GM12878 (cell line): Measurements from ENCODE around the gene TIMM10B. TPM values are rescaled to one million over a fixed set of nuclear protein-coding genes. Genes with fewer than 3 reads are reported as not detected.

ENCODE experiments used
- ATAC-seq: fragments of 200-7000 bp; cut with Tn5 transposase; 3 replicates; pipeline ENCODE4 v1.9.1; 2020; ENCODE audit warnings: mild to moderate bottlenecking, moderate library complexity
- BruUV-seq: library from RNA; stranded (reverse); fragments of 400-500 nt; replicated peaks from 2 replicates; lab custom pipeline; 2021; lab: Mats Ljungman, UMichigan
- CTCF ChIA-PET: fragments of 300-600 bp; sonication (Branson Sonifier 250); formaldehyde crosslinking; extraction: SDS; loops from one replicate; lab custom pipeline; 2021; ENCODE audit warnings: inconsistent platforms; lab: Yijun Ruan, JAX
- POLR2A ChIA-PET: fragments of 350-600 bp; formaldehyde crosslinking; extraction: SDS; loops from one replicate; lab custom pipeline; 2021; ENCODE audit warnings: inconsistent platforms; lab: Charles Lee
- RAD21 ChIA-PET: fragments of 300-600 bp; sonication (Branson Sonifier 250); formaldehyde crosslinking; loops from one replicate; lab custom pipeline; 2023; ENCODE audit warnings: antibody characterized with exemption; ENCODE audit not compliant: unreplicated experiment; lab: Charles Lee
- SMC1A ChIA-PET: fragments of 300-600 bp; sonication (Branson Sonifier 250); formaldehyde crosslinking; loops from one replicate; lab custom pipeline; 2023; ENCODE audit not compliant: unreplicated experiment, uncharacterized antibody; lab: Charles Lee
- DNase-seq: peaks from one replicate; pipeline ENCODE4 v3.0.0-alpha.2; 2011; ENCODE audit warnings: low read depth, low spot score
- FAIRE-seq: peaks from 3 replicates; lab custom pipeline; 2011; peaks lifted over from hg19 to GRCh38; lab: Jason Lieb, UNC
- H2AFZ ChIP-seq: 2 replicates; pipeline ENCODE4 v1.6.0; 2011; ENCODE audit warnings: low read depth, low read length, control low read depth; ENCODE audit not compliant: control insufficient read depth
- H3K27ac ChIP-seq: 2 replicates; pipeline ENCODE4 v1.5.1; 2011; ENCODE audit warnings: control low read depth; ENCODE audit not compliant: control insufficient read depth, insufficient read depth
- H3K27me3 ChIP-seq, 2 experiments: replicated peaks in 1 of 2; 2 replicates each; pipeline versions ENCODE4 v1.6.0 to v1.6.1; 2011; ENCODE audit warnings: low read length in 1 of 2; ENCODE audit not compliant: control insufficient read depth in 2 of 2, insufficient read depth in 2 of 2
- H3K36me3 ChIP-seq, 2 experiments: 2 replicates each; pipeline ENCODE4 v1.5.1; 2011; ENCODE audit warnings: low read length in 1 of 2; ENCODE audit not compliant: control insufficient read depth in 2 of 2, insufficient read depth in 2 of 2
- H3K4me1 ChIP-seq: 2 replicates; pipeline ENCODE4 v1.6.1; 2011; ENCODE audit warnings: mild to moderate bottlenecking, low read length, moderate library complexity, mixed read lengths; ENCODE audit not compliant: control insufficient read depth, insufficient read depth
- H3K4me2 ChIP-seq: 2 replicates; pipeline ENCODE4 v1.6.0; 2011; ENCODE audit warnings: control low read depth; ENCODE audit not compliant: control insufficient read depth, insufficient read depth
- H3K4me3 ChIP-seq: fragments of 200-600 bp; sonication (generic); 2 replicates; pipeline ENCODE4 v1.5.1; 2016
- H3K79me2 ChIP-seq: 2 replicates; pipeline ENCODE4 v1.6.0; 2011; ENCODE audit warnings: low read length; ENCODE audit not compliant: control insufficient read depth, insufficient read depth
- H3K9ac ChIP-seq: 2 replicates; pipeline ENCODE4 v1.8.0; 2011; ENCODE audit warnings: low read length, control low read depth, mixed read lengths; ENCODE audit not compliant: control insufficient read depth, insufficient read depth
- H3K9me3 ChIP-seq: replicated peaks from 3 replicates; pipeline ENCODE4 v1.5.1; 2011; ENCODE audit warnings: mild to moderate bottlenecking, low read length; ENCODE audit not compliant: control insufficient read depth, insufficient read depth
- H4K20me1 ChIP-seq: 2 replicates; pipeline ENCODE4 v1.6.0; 2011; ENCODE audit not compliant: control insufficient read depth, insufficient read depth
- CEBPB ChIP-seq, 2 experiments: fragments of 150-350 bp in 1 of 2; IDR thresholded peaks; 2 replicates each; pipeline ENCODE4 v1.6.1; 2012 to 2014; ENCODE audit warnings: low read depth in 2 of 2, low read length in 2 of 2, borderline replicate concordance in 1 of 2, inconsistent platforms in 1 of 2
- HDAC2 ChIP-seq: fragments of 200-600 bp; sonication (generic); IDR thresholded peaks from 2 replicates; pipeline ENCODE4 v1.6.1; 2017
- ZNF384 ChIP-seq: IDR thresholded peaks from 2 replicates; pipeline ENCODE4 v1.6.1; 2012; ENCODE audit warnings: low read depth, mild to moderate bottlenecking, low read length, improper control_type of control experiment, borderline replicate concordance
- WGBS: methylation state at CpG from one replicate; pipeline ENCODE4 v1.1.6; 2016; ENCODE audit warnings: low lambda C conversion rate; ENCODE audit not compliant: insufficient replicate concordance, insufficient coverage; ENCODE audit errors: missing lambda C conversion rate; 5-methylcytosine and 5-hydroxymethylcytosine counted together
- in situ Hi-C: fragments of 300-500 bp; cut with MboI; formaldehyde crosslinking; loops from 9 replicates; pipeline ENCODE4 v1.14.3; 2018; ENCODE audit warnings: mixed read lengths
- intact Hi-C: fragments of 100-400 bp; cut with micrococcal nuclease; formaldehyde crosslinking; loops from one replicate; pipeline ENCODE4 v1.14.2; 2022; ENCODE audit not compliant: unreplicated experiment
- polyA plus RNA-seq, 11 experiments: library from polyadenylated mRNA; depleted of rRNA in 4 of 11; unstranded in 6 of 11; stranded (reverse) in 5 of 11; fragments of >200 nt; fragmentation: Nextera tagmentation in 4 of 11; fragmentation: Illumina TruSeq in 1 of 11; extraction: Ambion mirVana in 4 of 11; extraction: Trizol in 1 of 11; gene quantifications; 1 replicate in 1 of 11; 2 replicates in 10 of 11; pipeline versions ENCODE4 v1.2.1 to v1.2.3, GENCODE V29; 2011 to 2016; ENCODE audit warnings: inconsistent platforms in 2 of 11, missing spikeins in 2 of 11, low read depth in 1 of 11
- total RNA-seq, 4 experiments: library from RNA; depleted of rRNA in 3 of 4; stranded (reverse); fragments of >200 nt in 3 of 4; fragmentation: Illumina TruSeq in 1 of 4; extraction: Trizol in 1 of 4; gene quantifications; 2 replicates each; pipeline versions ENCODE4 v1.2.1 to v1.2.3, GENCODE V29; 2013 to 2021
- TF ChIP-seq, protein P1 (sequence below): fragments of 450-650 bp; IDR thresholded peaks from 2 replicates; pipeline ENCODE4 v1.6.1; 2018; ENCODE audit warnings: mild to moderate bottlenecking, low read depth, moderate library complexity; ENCODE audit not compliant: partially characterized antibody
- TF ChIP-seq, protein P2 (sequence below): fragments of 450-650 bp; IDR thresholded peaks from 2 replicates; pipeline ENCODE4 v1.6.1; 2016; ENCODE audit warnings: mild to moderate bottlenecking

Gene TIMM10B
- total and polyA plus RNA-seq, 10 of the 15 experiments (the other 5 are each of a cell fraction or from before 2014, with no cell fraction given), result 30.3 to 126 (median 53.1) TPM

DNA sequence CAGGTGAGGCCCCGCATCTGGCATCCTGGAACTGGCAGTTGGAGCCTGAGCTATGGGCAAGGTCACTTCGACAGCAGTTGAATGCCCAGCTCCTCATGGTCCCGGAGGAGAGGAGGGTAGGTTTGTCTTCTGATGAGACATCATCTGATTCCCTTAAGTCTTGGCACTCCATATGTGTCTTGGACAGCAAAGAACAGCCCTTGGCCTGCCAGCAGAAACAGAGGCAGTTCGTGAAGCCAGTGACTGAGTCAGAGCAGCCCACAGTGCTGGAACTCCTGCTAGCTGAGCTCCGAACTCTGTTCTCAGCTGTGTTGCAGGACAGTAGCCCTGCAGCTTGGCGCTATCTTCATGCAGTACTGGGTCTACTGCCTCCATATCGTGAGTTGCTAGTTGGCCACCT, 16.8 kb downstream of the TIMM10B start:
- H3K79me2 ChIP-seq, result no peaks in the 10 kb centered on the region
- H3K9ac ChIP-seq, result no peak overlapping the region
- H2AFZ ChIP-seq, result no peak overlapping the region
- intact Hi-C loops (no loop called here), in situ Hi-C loops (no loop called here)
- SMC1A ChIA-PET, result interaction anchor here (0.8 to 1.6 kb wide), 2 partner anchors 9 to 119 kb away, joined by 3 to 4 read pairs; no protein-coding TSS in a partner anchor
- H3K36me3 ChIP-seq, result peaks cover 0 to 17% of the 10 kb centered on the region in 2 experiments; a peak in 2 of 4 replicates
- 81% methylated on average over 7 of the region's 7 CpGs for WGBS
- RAD21 ChIA-PET, result interaction anchor here (1.3 to 2.4 kb wide), 2 partner anchors 17 to 119 kb away, joined by 4 to 10 read pairs; partner anchors contain the start of genes ARFIP2 and TIMM10B
- H3K27ac ChIP-seq, result no peak overlapping the region
- no peak overlapping the region for H3K4me2 ChIP-seq
- CTCF ChIA-PET, result interaction anchor here (1.1 to 4.7 kb wide), 3 partner anchors 9 to 119 kb away, joined by 3 to 20 read pairs (median 9); no protein-coding TSS in a partner anchor
- no peaks in the 10 kb centered on the region for H3K27me3 ChIP-seq
- H3K4me3 ChIP-seq, result no peak overlapping the region
- H3K9me3 ChIP-seq, result no peaks in the 10 kb centered on the region
- BruUV-seq, result no TSS peak
- DNase-seq (no peak), FAIRE-seq (no peak), ATAC-seq (no peak)
- no peaks in the 10 kb centered on the region for H3K4me1 ChIP-seq
- POLR2A ChIA-PET, result interaction anchor here (0.5 to 2.0 kb wide), 3 partner anchors 12 to 37 kb away, joined by 3 to 9 read pairs (median 5); partner anchors contain the start of genes ARFIP2 and TIMM10B
- H4K20me1 ChIP-seq, result no peaks in the 10 kb centered on the region
- TF ChIP-seq, protein P1, sequence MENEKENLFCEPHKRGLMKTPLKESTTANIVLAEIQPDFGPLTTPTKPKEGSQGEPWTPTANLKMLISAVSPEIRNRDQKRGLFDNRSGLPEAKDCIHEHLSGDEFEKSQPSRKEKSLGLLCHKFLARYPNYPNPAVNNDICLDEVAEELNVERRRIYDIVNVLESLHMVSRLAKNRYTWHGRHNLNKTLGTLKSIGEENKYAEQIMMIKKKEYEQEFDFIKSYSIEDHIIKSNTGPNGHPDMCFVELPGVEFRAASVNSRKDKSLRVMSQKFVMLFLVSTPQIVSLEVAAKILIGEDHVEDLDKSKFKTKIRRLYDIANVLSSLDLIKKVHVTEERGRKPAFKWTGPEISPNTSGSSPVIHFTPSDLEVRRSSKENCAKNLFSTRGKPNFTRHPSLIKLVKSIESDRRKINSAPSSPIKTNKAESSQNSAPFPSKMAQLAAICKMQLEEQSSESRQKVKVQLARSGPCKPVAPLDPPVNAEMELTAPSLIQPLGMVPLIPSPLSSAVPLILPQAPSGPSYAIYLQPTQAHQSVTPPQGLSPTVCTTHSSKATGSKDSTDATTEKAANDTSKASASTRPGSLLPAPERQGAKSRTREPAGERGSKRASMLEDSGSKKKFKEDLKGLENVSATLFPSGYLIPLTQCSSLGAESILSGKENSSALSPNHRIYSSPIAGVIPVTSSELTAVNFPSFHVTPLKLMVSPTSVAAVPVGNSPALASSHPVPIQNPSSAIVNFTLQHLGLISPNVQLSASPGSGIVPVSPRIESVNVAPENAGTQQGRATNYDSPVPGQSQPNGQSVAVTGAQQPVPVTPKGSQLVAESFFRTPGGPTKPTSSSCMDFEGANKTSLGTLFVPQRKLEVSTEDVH, result no peak
- no peak for TF ChIP-seq CEBPB (IDR thresholded peaks at IDR 0.05; ENCODE audit: borderline replicate concordance in 1 of 2, low read depth in 2 of 2, low read length in 2 of 2)
- no peak for TF ChIP-seq HDAC2
- TF ChIP-seq, protein P2, sequence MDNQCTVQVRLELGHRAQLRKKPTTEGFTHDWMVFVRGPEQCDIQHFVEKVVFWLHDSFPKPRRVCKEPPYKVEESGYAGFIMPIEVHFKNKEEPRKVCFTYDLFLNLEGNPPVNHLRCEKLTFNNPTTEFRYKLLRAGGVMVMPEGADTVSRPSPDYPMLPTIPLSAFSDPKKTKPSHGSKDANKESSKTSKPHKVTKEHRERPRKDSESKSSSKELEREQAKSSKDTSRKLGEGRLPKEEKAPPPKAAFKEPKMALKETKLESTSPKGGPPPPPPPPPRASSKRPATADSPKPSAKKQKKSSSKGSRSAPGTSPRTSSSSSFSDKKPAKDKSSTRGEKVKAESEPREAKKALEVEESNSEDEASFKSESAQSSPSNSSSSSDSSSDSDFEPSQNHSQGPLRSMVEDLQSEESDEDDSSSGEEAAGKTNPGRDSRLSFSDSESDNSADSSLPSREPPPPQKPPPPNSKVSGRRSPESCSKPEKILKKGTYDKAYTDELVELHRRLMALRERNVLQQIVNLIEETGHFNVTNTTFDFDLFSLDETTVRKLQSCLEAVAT, result no peak
- TF ChIP-seq ZNF384, result no peak
